HG02852 (cell line): ENCODE measurements around the gene PNMA8A.

ENCODE experiments used
- ATAC-seq: cut with Tn5 transposase; IDR thresholded peaks from one replicate; pipeline ENCODE4 v1.9.1; 2021; ENCODE audit warnings: mild to moderate bottlenecking, moderate library complexity; ENCODE audit not compliant: unreplicated experiment

PNMA8A gene

GRCh38 chr19:46431824-46432223 is 39.5 kb downstream of the PNMA8A start:
- no peak for ATAC-seq

- ATAC-seq, result no peak
Measured at GRCh38 chr19:46429999-46430398, 41.4 kb downstream of the PNMA8A start.

GRCh38 chr19:46428239-46429135 is 42.9 kb downstream of the PNMA8A start, which contains the start of gene PNMA8C:
Gene PNMA8C, minus strand, starts transcription at chr19:46428936. Its CDS starts 577 bp downstream, at chr19:46428359.
- ATAC-seq, result no peak

- ATAC-seq, result no peak
Measured at GRCh38 chr19:46427518-46428045, 43.8 kb downstream of the PNMA8A start.

- ATAC-seq, result no peak
Measured at GRCh38 chr19:46426506-46427162, 44.7 kb downstream of the PNMA8A start.

GRCh38 chr19:46426035-46426505 is 45.3 kb downstream of the PNMA8A start:
- ATAC-seq, result no peak

- ATAC-seq, result no peak
Measured at GRCh38 chr19:46423188-46423587, 48.2 kb downstream of the PNMA8A start.

GRCh38 chr19:46422344-46422743 is 49.0 kb downstream of the PNMA8A start:
- ATAC-seq, result no peak

GRCh38 chr19:46420056-46420455 is 51.3 kb downstream of the PNMA8A start:
- no peak for ATAC-seq
